CD4-positive, alpha-beta T cell treated with Interleukin-21 for 1 hour (primary cell): Measurements from ENCODE around the gene HS3ST6.
"Not testable (repeated sequence)": the region's sequence is repeated elsewhere in the genome, so short reads cannot be mapped to it uniquely, and the experiment has no call there.

Source experiments
- DNase-seq: peaks from one replicate; pipeline ENCODE4 v3.0.0-alpha.2; 2020

HS3ST6 gene

GRCh38 chr16:1946495-1947368 is 28.5 kb upstream of the HS3ST6 start:
- no peak for DNase-seq

GRCh38 chr16:1945559-1946391 is 27.6 kb upstream of the HS3ST6 start:
- no peak for DNase-seq

GRCh38 chr16:1944612-1945199 is 26.5 kb upstream of the HS3ST6 start:
- DNase-seq, result no peak

GRCh38 chr16:1942810-1943726 is 24.9 kb upstream of the HS3ST6 start, which contains the start of gene MSRB1:
Gene MSRB1, minus strand, starts transcription at chr16:1943199. Its CDS starts 43 bp downstream, at chr16:1943156.
- peak; percentile 99 for DNase-seq

- no peak for DNase-seq
Observed at GRCh38 chr16:1942047-1942809, 24.0 kb upstream of the HS3ST6 start.

GRCh38 chr16:1941162-1942046 is 23.2 kb upstream of the HS3ST6 start:
- no peak for DNase-seq

- no peak for DNase-seq
Observed at GRCh38 chr16:1940273-1941161, 22.3 kb upstream of the HS3ST6 start.

GRCh38 chr16:1939833-1940232 is 21.6 kb upstream of the HS3ST6 start:
- DNase-seq, result not testable (repeated sequence)

GRCh38 chr16:1938910-1939309 is 20.7 kb upstream of the HS3ST6 start:
- DNase-seq, result no peak

- no peak for DNase-seq
Observed at GRCh38 chr16:1938316-1938715, 20.1 kb upstream of the HS3ST6 start.

- no peak for DNase-seq
Observed at GRCh38 chr16:1936945-1937479, 18.8 kb upstream of the HS3ST6 start.

GRCh38 chr16:1933097-1933661 is 15.0 kb upstream of the HS3ST6 start:
- no peak for DNase-seq

GRCh38 chr16:1932050-1933028 is 14.1 kb upstream of the HS3ST6 start:
- DNase-seq, result no peak

GRCh38 chr16:1930338-1930720 is 12.1 kb upstream of the HS3ST6 start:
- no peak for DNase-seq

GRCh38 chr16:1929578-1930337 is 11.5 kb upstream of the HS3ST6 start:
- peak; percentile 90 for DNase-seq

- DNase-seq, result peak; percentile 13
Observed at GRCh38 chr16:1929105-1929504, 10.9 kb upstream of the HS3ST6 start.

GRCh38 chr16:1926271-1926670 is 8.1 kb upstream of the HS3ST6 start:
- no peak for DNase-seq
